HG03342 (cell line): ENCODE data around the gene ADRB2.
"Not testable (repeated sequence)": the region's sequence is repeated elsewhere in the genome, so short reads cannot be mapped to it uniquely, and the experiment has no call there.

Source experiments
- ATAC-seq: cut with Tn5 transposase; IDR thresholded peaks from one replicate; pipeline ENCODE4 v1.9.1; 2021; ENCODE audit warnings: mild to moderate bottlenecking, moderate library complexity; ENCODE audit not compliant: unreplicated experiment

Gene ADRB2

DNA sequence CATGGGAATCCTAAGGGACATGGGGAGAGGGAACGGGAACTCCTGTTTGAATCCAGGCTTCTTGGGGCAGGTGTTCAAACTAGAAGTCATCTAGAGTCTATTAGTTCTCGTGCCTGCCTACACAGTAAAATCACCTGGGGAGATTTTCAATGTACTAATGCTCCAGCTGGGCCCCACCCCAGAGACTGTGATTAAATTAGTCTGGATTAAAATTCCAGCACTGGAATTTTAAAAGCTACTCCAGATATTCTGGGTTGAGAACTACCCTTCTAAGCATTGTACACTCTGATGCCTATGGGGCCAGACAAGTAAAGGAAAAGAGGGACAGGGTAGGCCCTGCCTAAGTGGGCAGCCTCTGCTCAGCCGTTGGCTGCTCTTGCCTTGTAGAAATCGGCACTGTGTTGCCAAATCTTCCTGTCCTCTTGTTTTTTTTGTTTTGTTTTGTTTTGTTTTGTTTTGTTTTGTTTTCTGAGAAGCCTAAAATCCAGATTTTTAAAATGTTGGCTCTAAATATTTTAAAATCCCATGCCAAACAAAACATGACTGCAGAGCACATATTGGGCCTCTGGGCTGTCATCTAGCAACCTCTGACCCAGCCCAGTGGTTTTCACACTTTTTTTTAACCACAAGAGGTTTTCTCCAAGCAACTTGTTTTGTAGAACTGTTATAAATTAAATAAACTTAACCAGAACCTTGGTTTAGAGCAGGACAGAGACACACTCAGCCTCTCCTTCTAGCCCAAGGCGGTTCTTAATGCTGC, 29.0 kb downstream of the ADRB2 start:
- ATAC-seq = no peak

- ATAC-seq = no peak
Measured at GRCh38 chr5:148856009-148856367, 29.6 kb downstream of the ADRB2 start.

- no peak for ATAC-seq
Measured at GRCh38 chr5:148856424-148856823, 30.0 kb downstream of the ADRB2 start.

- no peak for ATAC-seq
Measured at GRCh38 chr5:148857474-148857873, 31.1 kb downstream of the ADRB2 start.

DNA sequence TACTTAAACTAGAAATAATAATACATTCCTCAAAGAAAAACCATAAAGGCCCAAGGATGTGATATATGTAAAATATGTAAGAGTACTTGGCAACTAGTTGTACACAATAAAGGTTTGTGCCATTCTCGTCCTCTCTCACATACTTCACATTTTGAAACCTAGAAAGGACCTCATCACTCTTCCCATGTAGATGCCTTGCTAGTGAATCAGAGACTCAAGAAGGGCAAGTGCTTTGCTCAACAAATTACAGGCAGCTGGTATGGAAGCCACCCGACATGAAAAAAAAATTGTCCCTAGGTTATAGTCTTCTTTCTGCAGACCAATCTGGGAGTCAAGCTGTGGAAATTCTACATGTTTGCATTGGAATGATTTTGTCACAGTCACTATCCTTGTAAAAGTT, 31.7 kb downstream of the ADRB2 start:
- ATAC-seq = no peak

GRCh38 chr5:148858547-148858946, 32.1 kb downstream of the ADRB2 start:
- no peak for ATAC-seq

GRCh38 chr5:148859703-148860102, 33.3 kb downstream of the ADRB2 start:
- no peak for ATAC-seq

DNA sequence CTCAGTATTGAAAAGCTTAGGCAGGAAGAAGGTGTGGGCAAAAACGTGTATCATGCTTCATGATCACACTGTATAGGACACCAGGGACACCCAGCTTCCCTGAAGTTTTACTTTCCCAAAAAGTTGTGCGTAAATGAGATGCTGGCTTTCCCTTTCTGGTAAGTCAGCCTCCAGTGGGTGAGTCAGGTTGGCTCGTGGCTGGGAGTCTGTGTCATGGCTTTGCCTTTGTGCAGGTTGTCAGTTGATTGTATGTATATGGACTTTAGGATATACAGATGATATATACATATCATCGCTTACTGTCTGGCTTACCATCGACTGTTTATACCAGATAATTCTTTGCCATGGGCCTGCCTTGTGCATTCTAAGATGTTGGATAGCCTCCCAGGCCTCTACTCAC, 34.2 kb downstream of the ADRB2 start:
- no peak for ATAC-seq

GRCh38 chr5:148861088-148861487, 34.7 kb downstream of the ADRB2 start:
- ATAC-seq = no peak

DNA sequence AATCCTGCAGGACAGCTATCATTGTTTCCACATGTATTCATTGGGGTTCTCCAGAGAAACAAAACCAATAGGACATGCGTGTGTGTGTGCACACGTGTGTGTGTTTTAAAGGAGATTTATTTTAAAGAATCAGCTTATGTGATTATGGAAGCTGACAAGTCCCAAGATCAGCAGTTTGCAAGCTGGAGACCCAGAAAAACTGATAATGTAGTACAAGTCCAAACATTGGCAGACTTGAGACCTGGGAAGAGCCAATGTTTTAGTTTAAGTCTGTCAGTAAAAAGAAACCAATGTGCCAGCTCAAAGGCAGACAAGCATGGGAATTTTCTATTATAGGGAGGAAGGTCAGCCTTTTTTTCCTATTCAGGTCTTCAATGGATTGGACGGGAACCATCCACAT, 35.3 kb downstream of the ADRB2 start:
- ATAC-seq = no peak

- no peak for ATAC-seq
Measured at GRCh38 chr5:148864113-148864841, 37.9 kb downstream of the ADRB2 start.

- no peak for ATAC-seq
Measured at GRCh38 chr5:148866024-148866423, 39.6 kb downstream of the ADRB2 start.

- ATAC-seq = no peak
Measured at GRCh38 chr5:148873120-148873519, 46.7 kb downstream of the ADRB2 start.

GRCh38 chr5:148873690-148874485, 47.5 kb downstream of the ADRB2 start:
- ATAC-seq = no peak

- ATAC-seq = no peak
Measured at GRCh38 chr5:148875205-148875875, 48.9 kb downstream of the ADRB2 start.

DNA sequence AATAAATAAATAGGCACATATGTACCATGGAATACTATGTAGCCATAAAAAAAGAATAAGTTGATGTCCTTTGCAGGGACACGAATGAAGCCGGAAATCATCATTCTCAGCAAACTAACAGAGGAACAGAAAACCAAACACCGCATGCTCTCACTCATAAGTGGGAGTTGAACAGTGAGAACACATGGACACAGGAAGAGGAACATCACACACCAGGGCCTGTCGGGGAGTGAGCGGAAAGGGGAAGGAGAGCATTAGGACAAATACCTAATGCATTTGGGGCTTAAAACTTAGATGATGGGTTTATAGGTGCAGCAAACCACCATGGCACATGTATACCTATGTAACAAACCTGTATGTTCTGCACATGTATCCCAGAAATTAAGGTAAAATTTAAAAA, 51.0 kb downstream of the ADRB2 start:
- not testable (repeated sequence) for ATAC-seq
